Stimulated activated CD4-positive, alpha-beta T cell treated with anti-CD3 and anti-CD28 coated beads, Interleukin-2, amount 100 ng/mL, for 4 hours (primary cell): ENCODE measurements around the gene RTN4RL2.
A peak's percentile ranks its signal among the peaks of the same experiment; 100 is the strongest.

Experiments
- DNase-seq: peaks from one replicate; pipeline ENCODE4 v3.0.0-alpha.2; 2020; ENCODE audit warnings: low read depth

The RTN4RL2 gene

GRCh38 chr11:57462597-57462996, 2.3 kb downstream of the RTN4RL2 start:
- no peak for DNase-seq

GRCh38 chr11:57463671-57464538, 3.6 kb downstream of the RTN4RL2 start:
- DNase-seq, result no peak

- no peak for DNase-seq
These were observed 4.3 kb downstream of the RTN4RL2 start for GRCh38 chr11:57464539-57465181.

- DNase-seq, result no peak
These were observed 6.4 kb downstream of the RTN4RL2 start for GRCh38 chr11:57466680-57467079.

GRCh38 chr11:57467508-57468157, 7.3 kb downstream of the RTN4RL2 start:
- no peak for DNase-seq

GRCh38 chr11:57468276-57468675, 7.9 kb downstream of the RTN4RL2 start:
- no peak for DNase-seq

- no peak for DNase-seq
These were observed 8.9 kb downstream of the RTN4RL2 start for GRCh38 chr11:57469268-57469667.

- DNase-seq, result no peak
These were observed 11.2 kb downstream of the RTN4RL2 start for GRCh38 chr11:57471496-57471895.

- no peak for DNase-seq
These were observed 13.0 kb downstream of the RTN4RL2 start for GRCh38 chr11:57473285-57473841.

GRCh38 chr11:57474017-57474802, 13.9 kb downstream of the RTN4RL2 start:
- DNase-seq, result peak; percentile 27

- DNase-seq, result no peak
These were observed 14.4 kb downstream of the RTN4RL2 start for GRCh38 chr11:57474803-57475115.

- DNase-seq, result no peak
These were observed 14.9 kb downstream of the RTN4RL2 start for GRCh38 chr11:57475191-57475590.

- no peak for DNase-seq
These were observed 15.3 kb downstream of the RTN4RL2 start for GRCh38 chr11:57475671-57476046.

- peak; percentile 19 for DNase-seq
These were observed 15.9 kb downstream of the RTN4RL2 start for GRCh38 chr11:57476047-57476756.

GRCh38 chr11:57476757-57477506, 16.6 kb downstream of the RTN4RL2 start:
- peak; percentile 9 for DNase-seq

GRCh38 chr11:57477507-57478189, 17.3 kb downstream of the RTN4RL2 start:
- no peak for DNase-seq

GRCh38 chr11:57479021-57479663, 18.8 kb downstream of the RTN4RL2 start:
- no peak for DNase-seq

- no peak for DNase-seq
These were observed 19.6 kb downstream of the RTN4RL2 start for GRCh38 chr11:57479911-57480310.

GRCh38 chr11:57480409-57481137, 20.2 kb downstream of the RTN4RL2 start:
- peak; percentile 60 for DNase-seq
